GM12874 (cell line): ENCODE results near the gene MOB2.

Experiments
- TF ChIP-seq, protein P1 (sequence below): IDR thresholded peaks from 2 replicates; pipeline ENCODE4 v1.5.1; 2011; ENCODE audit warnings: low read depth, mild to moderate bottlenecking, control low read depth, low read length, moderate library complexity; ENCODE audit not compliant: insufficient read depth

MOB2 gene

GRCh38 chr11:1522081-1522424 is 35.5 kb upstream of the MOB2 start:
- TF ChIP-seq, protein P1, sequence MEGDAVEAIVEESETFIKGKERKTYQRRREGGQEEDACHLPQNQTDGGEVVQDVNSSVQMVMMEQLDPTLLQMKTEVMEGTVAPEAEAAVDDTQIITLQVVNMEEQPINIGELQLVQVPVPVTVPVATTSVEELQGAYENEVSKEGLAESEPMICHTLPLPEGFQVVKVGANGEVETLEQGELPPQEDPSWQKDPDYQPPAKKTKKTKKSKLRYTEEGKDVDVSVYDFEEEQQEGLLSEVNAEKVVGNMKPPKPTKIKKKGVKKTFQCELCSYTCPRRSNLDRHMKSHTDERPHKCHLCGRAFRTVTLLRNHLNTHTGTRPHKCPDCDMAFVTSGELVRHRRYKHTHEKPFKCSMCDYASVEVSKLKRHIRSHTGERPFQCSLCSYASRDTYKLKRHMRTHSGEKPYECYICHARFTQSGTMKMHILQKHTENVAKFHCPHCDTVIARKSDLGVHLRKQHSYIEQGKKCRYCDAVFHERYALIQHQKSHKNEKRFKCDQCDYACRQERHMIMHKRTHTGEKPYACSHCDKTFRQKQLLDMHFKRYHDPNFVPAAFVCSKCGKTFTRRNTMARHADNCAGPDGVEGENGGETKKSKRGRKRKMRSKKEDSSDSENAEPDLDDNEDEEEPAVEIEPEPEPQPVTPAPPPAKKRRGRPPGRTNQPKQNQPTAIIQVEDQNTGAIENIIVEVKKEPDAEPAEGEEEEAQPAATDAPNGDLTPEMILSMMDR, result no peak

GRCh38 chr11:1521382-1522080 is 35.0 kb upstream of the MOB2 start:
- TF ChIP-seq, protein P1, result 0 out of 2 replicates have a peak, but pooled peaks have one; percentile 8

- TF ChIP-seq, protein P1, result no peak
These were observed 34.2 kb upstream of the MOB2 start for GRCh38 chr11:1520663-1521267.

DNA sequence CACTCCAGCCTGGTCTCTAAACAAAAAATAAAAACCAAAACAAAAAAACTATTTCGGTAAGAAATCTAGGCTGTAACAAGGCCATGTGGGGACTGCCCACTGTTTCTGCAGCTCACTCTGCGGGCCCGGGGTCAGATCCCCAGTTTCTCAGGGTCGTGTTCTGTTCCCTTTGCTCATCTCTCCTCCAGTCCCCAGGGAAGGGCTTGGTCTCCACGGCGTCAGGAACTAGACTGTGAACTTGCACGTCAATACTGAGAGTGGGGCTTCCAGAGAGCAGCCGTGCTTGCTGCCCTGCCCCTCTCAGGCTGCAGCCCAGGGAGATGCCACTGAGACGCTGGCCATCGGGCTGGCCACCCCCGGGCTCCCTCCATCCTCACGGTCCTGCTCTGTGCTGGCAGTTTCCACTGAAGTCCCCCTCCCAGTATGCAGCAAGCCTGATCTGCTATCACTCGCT is 33.7 kb upstream of the MOB2 start:
- TF ChIP-seq, protein P1, result no peak

GRCh38 chr11:1519028-1520010 is 32.7 kb upstream of the MOB2 start:
- TF ChIP-seq, protein P1, result no peak

DNA sequence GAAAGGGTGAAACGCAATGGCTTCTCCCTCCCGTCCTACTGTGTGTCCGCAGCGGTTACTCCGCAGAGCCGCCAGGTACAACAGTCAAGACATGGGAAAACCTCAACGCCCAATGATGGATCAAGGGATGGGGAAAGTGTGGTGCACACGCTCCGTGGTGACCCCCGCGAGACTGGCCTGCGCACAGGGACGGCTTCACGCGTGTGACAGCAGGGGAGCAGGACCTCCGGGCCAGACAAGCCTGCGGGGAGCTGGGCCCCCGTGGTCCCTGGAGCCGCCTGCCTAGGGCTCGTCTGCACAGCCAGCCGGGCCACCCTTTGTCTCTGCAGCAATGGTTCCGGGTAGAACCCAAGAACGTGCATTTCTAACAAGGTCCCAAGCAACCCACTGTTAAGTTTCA is 31.7 kb upstream of the MOB2 start:
- TF ChIP-seq, protein P1, result no peak
